GM21619 (cell line): ENCODE measurements around the gene PRR5L.

ENCODE experiments used
- ATAC-seq: cut with Tn5 transposase; IDR thresholded peaks from one replicate; pipeline ENCODE4 v1.9.1; 2021; ENCODE audit not compliant: unreplicated experiment

PRR5L gene

GRCh38 chr11:36431429-36432092, 135.5 kb downstream of the PRR5L start:
- ATAC-seq: no peak

- no peak for ATAC-seq
These were observed 136.0 kb downstream of the PRR5L start for GRCh38 chr11:36432093-36432469.

- ATAC-seq: no peak
These were observed 136.7 kb downstream of the PRR5L start for GRCh38 chr11:36432738-36433137.

- ATAC-seq: no peak
These were observed 140.0 kb downstream of the PRR5L start for GRCh38 chr11:36436064-36436463.

- no peak for ATAC-seq
These were observed 140.5 kb downstream of the PRR5L start for GRCh38 chr11:36436589-36436988.

GRCh38 chr11:36437413-36437812, 141.3 kb downstream of the PRR5L start:
- ATAC-seq: no peak

- no peak for ATAC-seq
These were observed 142.0 kb downstream of the PRR5L start for GRCh38 chr11:36438126-36438525.

- peak; percentile 98 for ATAC-seq
These were observed 145.6 kb downstream of the PRR5L start for GRCh38 chr11:36441610-36442208.

- ATAC-seq: no peak
These were observed 147.6 kb downstream of the PRR5L start for GRCh38 chr11:36443661-36444060.

- no peak for ATAC-seq
These were observed 150.0 kb downstream of the PRR5L start for GRCh38 chr11:36446135-36446534.

GRCh38 chr11:36447514-36447913, 151.4 kb downstream of the PRR5L start:
- ATAC-seq: no peak

- no peak for ATAC-seq
These were observed 151.9 kb downstream of the PRR5L start for GRCh38 chr11:36447947-36448346.

- no peak for ATAC-seq
These were observed 153.5 kb downstream of the PRR5L start for GRCh38 chr11:36449561-36450096.

GRCh38 chr11:36450110-36450572, 154.1 kb downstream of the PRR5L start:
- ATAC-seq: peak; percentile 56

- no peak for ATAC-seq
These were observed 155.0 kb downstream of the PRR5L start for GRCh38 chr11:36451045-36451444.

- ATAC-seq: no peak
These were observed 155.6 kb downstream of the PRR5L start for GRCh38 chr11:36451681-36452080.

GRCh38 chr11:36452236-36452940, 156.3 kb downstream of the PRR5L start:
- ATAC-seq: no peak

- ATAC-seq: no peak
These were observed 156.9 kb downstream of the PRR5L start for GRCh38 chr11:36452961-36453360.

GRCh38 chr11:36453678-36454077, 157.6 kb downstream of the PRR5L start:
- ATAC-seq: no peak

- no peak for ATAC-seq
These were observed 158.5 kb downstream of the PRR5L start for GRCh38 chr11:36454551-36454940.

- no peak for ATAC-seq
These were observed 159.0 kb downstream of the PRR5L start for GRCh38 chr11:36454941-36455631.
